GM06990 (cell line): ENCODE results near the gene OR1J1.

Experiments
- DNase-seq: peaks from one replicate; pipeline ENCODE4 v3.0.0-alpha.2; 2011; ENCODE audit not compliant: insufficient read length; ENCODE audit errors: extremely low read depth
- H3K27me3 ChIP-seq: replicated peaks from 2 replicates; pipeline ENCODE4 v1.6.0; 2011; ENCODE audit warnings: low read length; ENCODE audit not compliant: control insufficient read depth, insufficient read depth
- H3K36me3 ChIP-seq: 2 replicates; pipeline ENCODE4 v1.5.1; 2011; ENCODE audit warnings: low read length; ENCODE audit not compliant: control insufficient read depth, insufficient read depth
- H3K4me3 ChIP-seq: replicated peaks from 2 replicates; pipeline ENCODE4 v1.5.1; 2011; ENCODE audit warnings: low read depth, mild to moderate bottlenecking, control low read depth, low read length
- CTCF ChIP-seq: IDR thresholded peaks from 2 replicates; pipeline ENCODE4 v1.5.1; 2011; ENCODE audit warnings: low read length, control low read depth, mild to moderate bottlenecking, inconsistent platforms; ENCODE audit not compliant: insufficient read depth, poor library complexity, severe bottlenecking

The OR1J1 gene

DNA sequence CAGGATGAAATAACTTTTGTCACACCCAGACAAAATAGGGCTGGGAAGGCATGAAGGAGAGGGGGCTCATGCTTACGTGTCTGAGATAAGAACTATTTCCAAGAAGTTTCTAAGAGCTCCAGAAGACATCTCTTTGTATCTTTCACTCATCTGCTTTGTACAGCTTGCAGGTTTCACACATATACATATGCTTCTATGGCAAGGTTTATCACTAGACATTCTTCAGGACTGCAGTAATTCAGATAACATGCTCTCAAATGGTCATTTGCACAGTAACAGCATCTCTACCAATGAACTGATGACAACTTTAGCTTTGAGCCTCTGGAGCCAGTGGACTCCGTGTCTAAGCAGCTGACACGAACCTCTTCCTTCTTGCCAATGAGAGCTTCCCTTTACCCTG is 3.2 kb downstream of the OR1J1 start:
- Histone ChIP-seq H3K4me3 (no peak overlapping the region), H3K36me3 (no peaks in the 10 kb centered on the region), H3K27me3 (peaks cover 2% of the 10 kb centered on the region; the same call in 1 of the 2 replicates)
- no peak for TF ChIP-seq CTCF
- no peak for DNase-seq

- Histone ChIP-seq H3K36me3 (no peaks in the 10 kb centered on the region), H3K4me3 (no peak overlapping the region), H3K27me3 (no peaks in the 10 kb centered on the region)
- no peak for DNase-seq
- no peak for TF ChIP-seq CTCF
Measured at GRCh38 chr9:122468735-122469134, 9.0 kb downstream of the OR1J1 start.

- Histone ChIP-seq H3K4me3 (no peak overlapping the region), H3K27me3 (no peaks in the 10 kb centered on the region), H3K36me3 (no peaks in the 10 kb centered on the region)
- no peak for TF ChIP-seq CTCF
- no peak for DNase-seq
Measured at GRCh38 chr9:122466456-122466855, 11.3 kb downstream of the OR1J1 start.

DNA sequence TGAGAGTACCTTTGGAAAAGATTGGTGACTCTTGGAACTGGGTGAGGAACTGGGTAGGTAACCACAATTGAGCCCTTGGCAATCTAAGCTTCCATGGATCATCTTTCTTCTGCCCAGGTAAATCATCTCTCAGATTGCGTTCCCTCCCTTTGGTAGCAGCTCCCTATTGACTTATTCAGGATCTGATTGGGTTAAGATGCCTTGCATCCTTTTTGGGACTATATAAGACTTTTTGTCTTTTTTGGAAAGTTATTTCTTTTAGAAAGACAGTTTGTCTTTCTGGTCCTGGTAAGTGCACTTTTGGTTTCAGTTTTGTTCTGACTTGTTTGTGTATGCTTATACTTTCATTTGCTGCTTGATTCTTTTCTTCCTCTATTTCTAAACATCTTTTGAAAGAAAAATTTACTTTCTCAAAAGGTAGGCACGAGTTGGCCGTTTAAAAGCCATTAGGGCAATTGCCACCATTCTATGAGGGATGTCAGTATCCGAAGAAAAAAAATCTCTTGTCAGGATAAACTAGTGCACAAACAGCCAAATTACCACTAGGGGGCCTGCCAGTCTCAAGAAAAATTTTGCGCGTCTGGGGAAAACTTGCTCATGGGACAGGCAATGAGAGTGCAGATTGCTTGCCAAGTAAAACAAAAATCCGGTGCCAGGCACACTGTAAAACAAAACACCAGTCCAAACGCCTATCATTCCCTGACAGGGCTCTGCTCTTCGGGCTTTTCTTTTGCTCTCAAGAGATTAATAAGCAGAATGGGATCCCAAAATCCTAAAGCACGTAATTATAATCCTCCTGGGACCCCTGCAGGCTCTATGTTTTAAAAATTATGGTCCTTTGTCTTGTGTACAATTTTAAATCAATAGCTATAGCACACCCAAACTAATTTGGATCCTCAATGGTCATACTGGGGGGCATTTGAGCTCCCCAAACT is 12.8 kb downstream of the OR1J1 start:
- peak; percentile 84 for TF ChIP-seq CTCF

GRCh38 chr9:122463828-122464632 is 13.7 kb downstream of the OR1J1 start:
- peak overlapping the region; percentile 57 for H3K4me3 ChIP-seq
- no peaks in the 10 kb centered on the region for H3K27me3 ChIP-seq
- peak; percentile 41 for TF ChIP-seq CTCF
- H3K36me3 ChIP-seq, result no peaks in the 10 kb centered on the region
- no peak for DNase-seq

More for the DNA sequence above, 12.8 kb downstream of the OR1J1 start:
- H3K27me3 ChIP-seq, result no peaks in the 10 kb centered on the region
- H3K4me3 ChIP-seq, result peak overlapping the region; percentile 57
- H3K36me3 ChIP-seq, result no peaks in the 10 kb centered on the region
- peak; percentile 24 for DNase-seq
